MM.1S (cell line): ENCODE data around the gene AUTS2.

Experiments used
- CTCF ChIP-seq: fragments of 300-600 bp; sonication (generic); IDR thresholded peaks from 2 replicates; pipeline ENCODE4 v1.5.1; 2016; ENCODE audit warnings: antibody characterized with exemption, low read length, mixed read lengths
- EZH2 ChIP-seq: fragments of 300-600 bp; sonication (generic); optimal IDR thresholded peaks from 2 replicates; pipeline ENCODE3; 2017; ENCODE audit warnings: low read depth, mild to moderate bottlenecking, antibody characterized with exemption, low read length, mixed read lengths

GRCh38 chr7:70270149-70270548 is 671.9 kb downstream of the AUTS2 start:
- TF ChIP-seq CTCF, result no peak
- no peak for TF ChIP-seq EZH2
